Measurements from ENCODE around the gene RAET1G.

GRCh38 chr6:149895048-149895590 lies 27.8 kb downstream of the RAET1G start:
- no peak for TF ChIP-seq SUZ12 (IDR thresholded peaks at IDR 0.05; ENCODE audit: extremely low read depth, insufficient read depth, insufficient read length)
- TF ChIP-seq ZNF274 (IDR thresholded peaks at IDR 0.05; ENCODE audit: low read depth, low read length): no peak
- no peak for TF ChIP-seq YY1 (IDR thresholded peaks at IDR 0.05; ENCODE audit: insufficient read depth, insufficient read length)
